H1 (cell line): ENCODE measurements around the gene FICD. TPM values are rescaled to one million over a fixed set of nuclear protein-coding genes. Genes with fewer than 3 reads are reported as not detected.

Experiments
- CTCF ChIA-PET: fragments of 300-600 bp; sonication (Branson Sonifier 250); formaldehyde crosslinking; loops from one replicate; lab custom pipeline; 2021; ENCODE audit not compliant: partially characterized antibody; lab: Charles Lee
- POLR2A ChIA-PET: fragments of 300-600 bp; sonication (Branson Sonifier 250); formaldehyde crosslinking; loops from one replicate; lab custom pipeline; 2021; ENCODE audit warnings: inconsistent platforms; ENCODE audit not compliant: partially characterized antibody; lab: Charles Lee
- DNase-seq, 2 experiments: peaks; one replicate each; pipeline versions ENCODE4 v3.0.0 to v3.0.0-alpha.2; 2010 to 2022; ENCODE audit warnings: low spot score in 2 of 2, low read depth in 1 of 2, mixed read lengths in 1 of 2
- FAIRE-seq: peaks from 2 replicates; lab custom pipeline; 2011; peaks lifted over from hg19 to GRCh38; lab: Jason Lieb, UNC
- H2AFZ ChIP-seq: 2 replicates; pipeline ENCODE4 v1.8.1; 2012; ENCODE audit warnings: low read length, inconsistent platforms
- H2AK5ac ChIP-seq: 2 replicates; pipeline ENCODE4 v1.6.1; 2013; ENCODE audit warnings: low read depth, low read length
- H2BK120ac ChIP-seq: replicated peaks from 2 replicates; pipeline ENCODE3; 2013; ENCODE audit warnings: low read depth, low read length, inconsistent platforms
- H2BK12ac ChIP-seq: 2 replicates; pipeline ENCODE4 v1.6.1; 2013; ENCODE audit warnings: low read depth, low read length
- H2BK15ac ChIP-seq: 2 replicates; pipeline ENCODE4 v1.6.1; 2013; ENCODE audit warnings: low read length
- H2BK20ac ChIP-seq: 2 replicates; pipeline ENCODE4 v1.6.1; 2013; ENCODE audit warnings: low read length
- H2BK5ac ChIP-seq: 2 replicates; pipeline ENCODE4 v1.6.1; 2013; ENCODE audit warnings: low read depth, low read length
- H3K14ac ChIP-seq: 2 replicates; pipeline ENCODE4 v1.6.1; 2013; ENCODE audit warnings: inconsistent platforms; ENCODE audit not compliant: insufficient read length
- H3K18ac ChIP-seq: 2 replicates; pipeline ENCODE4 v1.6.1; 2013; ENCODE audit warnings: low read length; ENCODE audit errors: extremely low read depth
- H3K23ac ChIP-seq: 2 replicates; pipeline ENCODE4 v1.6.1; 2013; ENCODE audit warnings: inconsistent platforms; ENCODE audit not compliant: insufficient read length
- H3K23me2 ChIP-seq: 2 replicates; pipeline ENCODE4 v1.6.1; 2013; ENCODE audit warnings: low read depth, low read length
- H3K27ac ChIP-seq: 2 replicates; pipeline ENCODE4 v1.6.1; 2011; ENCODE audit warnings: low read depth, low read length, inconsistent platforms
- H3K27me3 ChIP-seq, 4 experiments: replicated peaks in 1 of 4; 1 replicate in 1 of 4; 2 replicates in 3 of 4; pipeline versions ENCODE4 v1.6.1 to v1.8.1; 2011 to 2013; ENCODE audit warnings: low read length in 3 of 4, mild to moderate bottlenecking in 3 of 4, inconsistent platforms in 2 of 4, mixed read lengths in 2 of 4, moderate library complexity in 1 of 4; ENCODE audit not compliant: control insufficient read depth in 3 of 4, insufficient read depth in 3 of 4; ENCODE audit errors: extremely low read depth in 1 of 4
- H3K36me3 ChIP-seq, 4 experiments: 2 replicates each; pipeline versions ENCODE4 v1.6.1 to v1.8.1; 2011 to 2013; ENCODE audit warnings: mild to moderate bottlenecking in 4 of 4, low read length in 3 of 4, moderate library complexity in 2 of 4, control low read depth in 1 of 4, inconsistent platforms in 1 of 4; ENCODE audit not compliant: insufficient read depth in 4 of 4, control insufficient read depth in 2 of 4
- H3K4ac ChIP-seq: replicated peaks from 2 replicates; pipeline ENCODE3; 2013; ENCODE audit warnings: low read length, low read depth, mixed read lengths, inconsistent platforms; ENCODE audit not compliant: insufficient read length
- H3K4me1 ChIP-seq, 4 experiments: replicated peaks in 1 of 4; 1 replicate in 1 of 4; 2 replicates in 3 of 4; pipeline versions ENCODE4 v1.6.1 to v1.8.1; 2011 to 2013; ENCODE audit warnings: low read length in 3 of 4, inconsistent platforms in 2 of 4, mixed read lengths in 1 of 4; ENCODE audit not compliant: insufficient read depth in 4 of 4, control insufficient read depth in 3 of 4
- H3K4me2 ChIP-seq, 2 experiments: 2 replicates each; pipeline versions ENCODE4 v1.6.1 to v1.8.1; 2011 to 2013; ENCODE audit warnings: low read depth in 2 of 2, low read length in 2 of 2, control low read depth in 1 of 2, inconsistent platforms in 1 of 2, mild to moderate bottlenecking in 1 of 2; ENCODE audit not compliant: insufficient read depth in 1 of 2
- H3K4me3 ChIP-seq, 4 experiments: fragments of 200-600, 300-600 bp in 1 of 4; sonication (generic), shearing (Covaris generic), sonication (Bioruptor Twin) in 1 of 4; 2 replicates each; pipeline versions ENCODE4 v1.5.1 to v1.8.1; 2011 to 2016; ENCODE audit warnings: low read length in 4 of 4, low read depth in 3 of 4, control low read depth in 2 of 4, inconsistent platforms in 2 of 4, mild to moderate bottlenecking in 2 of 4, mixed read lengths in 1 of 4, moderate library complexity in 1 of 4; ENCODE audit not compliant: insufficient read depth in 2 of 4; ENCODE audit errors: extremely low read depth in 1 of 4
- H3K56ac ChIP-seq: replicated peaks from 2 replicates; pipeline ENCODE3; 2013; ENCODE audit warnings: low read depth, mild to moderate bottlenecking, mixed read lengths, low read length, inconsistent platforms; ENCODE audit not compliant: insufficient read length
- H3K79me1 ChIP-seq: 2 replicates; pipeline ENCODE4 v1.6.1; 2013; ENCODE audit warnings: low read depth, low read length, control low read depth
- H3K79me2 ChIP-seq, 2 experiments: 2 replicates each; pipeline versions ENCODE4 v1.6.1 to v1.8.1; 2012 to 2013; ENCODE audit warnings: low read length in 2 of 2, mild to moderate bottlenecking in 2 of 2, inconsistent platforms in 1 of 2; ENCODE audit not compliant: insufficient read depth in 2 of 2, control insufficient read depth in 1 of 2
- H3K9ac ChIP-seq, 4 experiments: replicated peaks in 1 of 4; 1 replicate in 1 of 4; 2 replicates in 3 of 4; pipeline versions ENCODE4 v1.6.1 to v1.8.1; 2011 to 2013; ENCODE audit warnings: low read depth in 3 of 4, low read length in 3 of 4, control low read depth in 2 of 4, mild to moderate bottlenecking in 2 of 4, moderate library complexity in 2 of 4, inconsistent platforms in 1 of 4; ENCODE audit errors: extremely low read depth in 1 of 4
- H3K9me3 ChIP-seq, 2 experiments: 2 replicates each; pipeline versions ENCODE4 v1.6.1 to v1.8.1; 2012 to 2013; ENCODE audit warnings: mild to moderate bottlenecking in 2 of 2, moderate library complexity in 2 of 2, control low read depth in 1 of 2, inconsistent platforms in 1 of 2, low read depth in 1 of 2, low read length in 1 of 2, mixed read lengths in 1 of 2; ENCODE audit not compliant: insufficient read depth in 2 of 2
- H4K20me1 ChIP-seq, 2 experiments: replicated peaks in 1 of 2; 2 replicates each; pipeline versions ENCODE3 to v1.8.1; 2011 to 2013; ENCODE audit warnings: inconsistent platforms in 2 of 2, low read length in 2 of 2, mild to moderate bottlenecking in 1 of 2; ENCODE audit not compliant: insufficient read depth in 2 of 2, control insufficient read depth in 1 of 2
- H4K5ac ChIP-seq: 2 replicates; pipeline ENCODE4 v1.6.1; 2013; ENCODE audit warnings: low read length, low read depth, mixed read lengths, inconsistent platforms; ENCODE audit not compliant: insufficient read length
- H4K8ac ChIP-seq: 2 replicates; pipeline ENCODE4 v1.8.0; 2013; ENCODE audit warnings: mild to moderate bottlenecking, moderate library complexity, low read length, inconsistent platforms; ENCODE audit not compliant: insufficient read depth; ENCODE audit errors: extremely low read depth
- H4K91ac ChIP-seq: replicated peaks from 2 replicates; pipeline ENCODE3; 2013; ENCODE audit warnings: low read length, mixed read lengths, inconsistent platforms; ENCODE audit not compliant: insufficient read length
- BRCA1 ChIP-seq: IDR thresholded peaks from 2 replicates; pipeline ENCODE4 v1.6.1; 2012; ENCODE audit warnings: low read depth, low read length, improper control_type of control experiment
- JUND ChIP-seq: IDR thresholded peaks from 2 replicates; pipeline ENCODE4 v1.6.1; 2011; ENCODE audit warnings: mild to moderate bottlenecking, improper control_type of control experiment, low read length
- KDM5A ChIP-seq: fragments of 200-600 bp; IDR thresholded peaks from 2 replicates; pipeline ENCODE4 v1.7.1; 2012; ENCODE audit warnings: mild to moderate bottlenecking, low read length, inconsistent platforms, mixed read lengths
- NANOG ChIP-seq: IDR thresholded peaks from 2 replicates; pipeline ENCODE4 v1.6.1; 2011; ENCODE audit warnings: low read length, low read depth, mild to moderate bottlenecking, inconsistent platforms; ENCODE audit not compliant: insufficient read depth, poor library complexity, severe bottlenecking
- RFX5 ChIP-seq: IDR thresholded peaks from 2 replicates; pipeline ENCODE4 v1.6.1; 2011; ENCODE audit warnings: low read depth, low read length, improper control_type of control experiment, borderline replicate concordance
- TCF12 ChIP-seq: IDR thresholded peaks from 2 replicates; pipeline ENCODE4 v1.6.1; 2011; ENCODE audit warnings: low read depth, mild to moderate bottlenecking, low read length
- ZNF274 ChIP-seq: IDR thresholded peaks from 2 replicates; pipeline ENCODE4 v1.7.0; 2012; ENCODE audit warnings: low read length, borderline replicate concordance; ENCODE audit errors: extremely low read depth
- WGBS, 2 experiments: shearing (Covaris generic) in 1 of 2; methylation state at CpG; one replicate each; pipeline versions ENCODE4 v1.1.6 to v1.1.7; 2013 to 2015; ENCODE audit warnings: low lambda C conversion rate in 2 of 2, mixed read lengths in 2 of 2, inconsistent platforms in 1 of 2, low coverage in 1 of 2, missing lambda C conversion rate in 1 of 2; ENCODE audit not compliant: insufficient replicate concordance in 2 of 2, insufficient coverage in 1 of 2, insufficient read length in 1 of 2; ENCODE audit errors: extremely low coverage in 1 of 2, missing lambda C conversion rate in 1 of 2; 5-methylcytosine and 5-hydroxymethylcytosine counted together
- polyA plus RNA-seq, 7 experiments: library from polyadenylated mRNA; depleted of rRNA in 3 of 7; stranded (reverse) in 5 of 7; unstranded in 2 of 7; fragments of >200 nt in 5 of 7; fragments of 200-250 nt in 2 of 7; gene quantifications; 1 replicate in 5 of 7; 2 replicates in 1 of 7; 4 replicates in 1 of 7; pipeline versions ENCODE4 v1.2.1 to v1.2.3, GENCODE V29; 2011 to 2013; ENCODE audit warnings: missing spikeins in 2 of 7, mixed read lengths in 2 of 7
- total RNA-seq: library from RNA; stranded (reverse); fragmentation: NEBNext Ultra II Directional; extraction: Animal tissue kit (Norgen Biotek cat#: 25700); gene quantifications from 2 replicates; pipeline ENCODE4 v1.2.1, GENCODE V29; 2021

The FICD gene
- total and polyA plus RNA-seq, 2 of the 8 experiments (the other 6 are each of a cell fraction or from before 2014, with no cell fraction given), result 2.2 to 6.0 TPM

DNA sequence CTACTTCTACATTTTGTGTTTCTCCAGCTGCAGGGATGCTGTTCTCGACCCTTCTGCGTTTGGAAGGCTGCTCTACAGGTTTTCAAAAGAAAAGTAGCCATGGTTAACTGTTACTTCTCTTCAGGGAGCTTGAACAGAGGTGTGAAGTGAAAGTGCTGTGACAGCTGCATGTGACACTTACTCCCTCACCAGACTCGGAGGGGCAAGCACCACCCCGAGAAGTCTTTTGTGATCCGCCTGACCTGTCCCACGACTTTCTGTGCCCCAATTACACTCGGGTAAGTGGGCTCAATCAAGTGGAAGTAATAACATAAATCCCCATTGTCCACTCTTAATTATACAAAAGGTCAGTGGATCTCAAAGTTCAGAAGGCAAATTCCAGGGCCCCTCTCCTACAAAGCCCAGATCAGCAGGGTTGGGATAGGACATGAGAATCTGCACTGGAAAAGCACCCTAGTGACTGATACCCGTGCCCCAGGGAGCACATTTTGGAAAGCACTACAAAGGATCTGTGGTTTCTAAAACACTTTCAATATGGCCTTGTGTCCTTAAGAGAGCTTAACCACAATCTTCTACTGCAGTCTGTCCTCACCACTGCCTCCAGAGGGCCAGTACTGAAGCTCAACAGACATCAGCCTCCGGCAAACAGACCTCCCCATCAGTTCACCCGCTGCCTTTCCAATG, 11.5 kb downstream of the FICD start:
- WGBS, 2 experiments, result 89% methylated on average over 10 of the region's 10 CpGs; no CpG with 5 or more reads in 1 of the 2 experiments
- Histone ChIP-seq H3K79me2 (no peaks in the 10 kb centered on the region; a peak in 1 of 4 replicates), H3K18ac (no peak overlapping the region), H2BK15ac (no peak overlapping the region), H4K5ac (no peak overlapping the region), H3K4me2 (no peak overlapping the region), H2AFZ (no peak overlapping the region), H3K4ac (no peak overlapping the region), H3K23me2 (no peaks in the 10 kb centered on the region), H2BK120ac (no peak overlapping the region), H4K8ac (no peak overlapping the region), H2BK20ac (no peak overlapping the region), H3K36me3 (peaks cover 60 to 97% (median 84%) of the 10 kb centered on the region in 4 experiments), H2BK5ac (no peak overlapping the region), H3K4me1 (no peaks in the 10 kb centered on the region), H3K79me1 (peaks cover 3% of the 10 kb centered on the region), H3K9ac (no peak overlapping the region), H3K9me3 (no peaks in the 10 kb centered on the region), H4K20me1 (peaks cover 8 to 23% of the 10 kb centered on the region in 2 experiments), H2BK12ac (no peak overlapping the region), H3K14ac (no peak overlapping the region), H3K4me3 (no peak overlapping the region), H4K91ac (no peak overlapping the region), H3K27ac (no peak overlapping the region), H3K23ac (no peak overlapping the region), H3K56ac (no peak overlapping the region), H3K27me3 (no peaks in the 10 kb centered on the region), H2AK5ac (no peak overlapping the region)
- DNase-seq (no peak), FAIRE-seq (no peak)
- no peak for TF ChIP-seq ZNF274
- TF ChIP-seq BRCA1, result no peak
- no peak for TF ChIP-seq NANOG
- TF ChIP-seq JUND, result no peak
- no peak for TF ChIP-seq KDM5A
- no peak for TF ChIP-seq RFX5
- TF ChIP-seq TCF12, result no peak
- POLR2A ChIA-PET, result interaction anchor here (1.0 kb wide), 1 partner anchor 10 kb away, joined by 3 read pairs; no protein-coding TSS in a partner anchor
- CTCF ChIA-PET, result interaction anchor here (0.6 to 1.3 kb wide), 5 partner anchors 9 to 532 kb away, joined by 3 to 4 read pairs (median 3); no protein-coding TSS in a partner anchor
